ENCODE results near the gene KANTR. TPM values are rescaled to one million over a fixed set of nuclear protein-coding genes. Genes with fewer than 3 reads are reported as not detected.

The KANTR gene
- total RNA-seq, 1 experiment from 2014 or later = 9.7 TPM

GRCh38 chrX:53155512-53156206 lies 61.7 kb downstream of the KANTR start:
- TF ChIP-seq EZH2 (IDR thresholded peaks at IDR 0.05; ENCODE audit: low read length, unreplicated experiment) (no peak), EZH2phosphoT487 (IDR thresholded peaks at IDR 0.05; ENCODE audit: borderline replicate concordance, low read length) (no peak), CTCF (conservative IDR thresholded peaks at IDR 0.05; ENCODE audit: low read depth, low read length) (no peak)
- H2AFZ ChIP-seq (ENCODE audit: low read length) = no peak overlapping the region
- ChIA-PET CTCF (no interaction called here), POLR2A (ENCODE audit: unreplicated experiment) (no interaction called here)
- no peaks in the 10 kb centered on the region for H3K9me2 ChIP-seq (replicated peaks; ENCODE audit: low read length)
- no TSS peak for BruUV-seq (replicated peaks)
- no peaks in the 10 kb centered on the region for H3K27me3 ChIP-seq (ENCODE audit: low read length)
- no peaks in the 10 kb centered on the region for H3F3A ChIP-seq (ENCODE audit: low read length, unreplicated experiment)
- ATAC-seq = no peak
- H4K20me1 ChIP-seq (ENCODE audit: low read length) = no peaks in the 10 kb centered on the region
- H3K9me3 ChIP-seq (ENCODE audit: low read length) = no peaks in the 10 kb centered on the region
- no peak for DNase-seq
- no peak overlapping the region for H3K4me2 ChIP-seq (ENCODE audit: low read length)
- no peaks in the 10 kb centered on the region for H3K79me2 ChIP-seq (ENCODE audit: low read length)
- H3K27ac ChIP-seq (ENCODE audit: low read length) = no peak overlapping the region
- H3K4me1 ChIP-seq (ENCODE audit: insufficient read depth, low read length) = no peaks in the 10 kb centered on the region
- intact Hi-C loops (cut with micrococcal nuclease) = no loop called here
- no peak overlapping the region for H3K4me3 ChIP-seq (ENCODE audit: low read length)
- H3K36me3 ChIP-seq (ENCODE audit: low read depth, low read length) = no peaks in the 10 kb centered on the region
- no peak overlapping the region for H3K9ac ChIP-seq (ENCODE audit: low read length)

DNA sequence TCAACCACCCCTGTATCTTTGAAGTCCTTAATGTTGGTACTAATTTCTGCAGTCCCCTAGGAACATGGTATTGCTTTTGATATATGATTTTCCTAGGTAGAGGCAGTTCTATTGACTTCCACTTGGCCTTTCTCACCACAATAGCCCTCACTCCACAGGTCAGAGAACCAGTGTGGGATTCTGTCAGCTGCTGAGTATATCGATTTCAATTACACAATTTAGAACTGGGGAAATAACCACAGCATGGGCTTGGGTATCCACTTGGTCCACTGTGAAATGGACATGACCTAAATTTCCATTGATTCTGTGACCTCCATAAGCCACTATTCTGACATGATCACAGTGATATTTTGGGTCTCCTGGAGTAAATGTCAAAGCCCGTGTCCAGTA lies 62.3 kb downstream of the KANTR start:
- TF ChIP-seq EZH2 (IDR thresholded peaks at IDR 0.05; ENCODE audit: low read length, unreplicated experiment) (no peak), CTCF (conservative IDR thresholded peaks at IDR 0.05; ENCODE audit: low read depth, low read length) (no peak), EZH2phosphoT487 (IDR thresholded peaks at IDR 0.05; ENCODE audit: borderline replicate concordance, low read length) (no peak)
- ATAC-seq (no peak), DNase-seq (no peak)
- Histone ChIP-seq H3K9me3 (ENCODE audit: low read length) (no peaks in the 10 kb centered on the region), H3F3A (ENCODE audit: low read length, unreplicated experiment) (no peaks in the 10 kb centered on the region), H3K27me3 (ENCODE audit: low read length) (no peaks in the 10 kb centered on the region), H3K27ac (ENCODE audit: low read length) (no peak overlapping the region), H2AFZ (ENCODE audit: low read length) (no peak overlapping the region), H3K9ac (ENCODE audit: low read length) (no peak overlapping the region), H3K4me1 (ENCODE audit: insufficient read depth, low read length) (no peaks in the 10 kb centered on the region), H3K4me3 (ENCODE audit: low read length) (no peak overlapping the region), H3K9me2 (replicated peaks; ENCODE audit: low read length) (no peaks in the 10 kb centered on the region), H3K79me2 (ENCODE audit: low read length) (no peaks in the 10 kb centered on the region), H4K20me1 (ENCODE audit: low read length) (no peaks in the 10 kb centered on the region), H3K36me3 (ENCODE audit: low read depth, low read length) (no peaks in the 10 kb centered on the region), H3K4me2 (ENCODE audit: low read length) (no peak overlapping the region)
- CTCF ChIA-PET = no interaction called here
- intact Hi-C loops (cut with micrococcal nuclease) = no loop called here
- no TSS peak for BruUV-seq (replicated peaks)
- POLR2A ChIA-PET (ENCODE audit: unreplicated experiment) = no interaction called here

GRCh38 chrX:53159184-53159583 lies 65.2 kb downstream of the KANTR start:
- CTCF ChIA-PET = no interaction called here
- no peak for DNase-seq
- Histone ChIP-seq H3K36me3 (ENCODE audit: low read depth, low read length) (no peaks in the 10 kb centered on the region), H3K4me1 (ENCODE audit: insufficient read depth, low read length) (no peaks in the 10 kb centered on the region), H2AFZ (ENCODE audit: low read length) (no peak overlapping the region), H4K20me1 (ENCODE audit: low read length) (no peaks in the 10 kb centered on the region), H3K9me2 (replicated peaks; ENCODE audit: low read length) (no peaks in the 10 kb centered on the region), H3K4me2 (ENCODE audit: low read length) (no peak overlapping the region), H3K27me3 (ENCODE audit: low read length) (no peaks in the 10 kb centered on the region), H3K79me2 (ENCODE audit: low read length) (no peaks in the 10 kb centered on the region), H3K4me3 (ENCODE audit: low read length) (no peak overlapping the region), H3K9me3 (ENCODE audit: low read length) (no peaks in the 10 kb centered on the region), H3K27ac (ENCODE audit: low read length) (no peak overlapping the region), H3K9ac (ENCODE audit: low read length) (no peak overlapping the region), H3F3A (ENCODE audit: low read length, unreplicated experiment) (no peaks in the 10 kb centered on the region)
- intact Hi-C loops (cut with micrococcal nuclease) = no loop called here
- no TSS peak for BruUV-seq (replicated peaks)
- no peak for TF ChIP-seq CTCF (conservative IDR thresholded peaks at IDR 0.05; ENCODE audit: low read depth, low read length)
- no peak for TF ChIP-seq EZH2 (IDR thresholded peaks at IDR 0.05; ENCODE audit: low read length, unreplicated experiment)
- TF ChIP-seq EZH2phosphoT487 (IDR thresholded peaks at IDR 0.05; ENCODE audit: borderline replicate concordance, low read length) = no peak
- POLR2A ChIA-PET (ENCODE audit: unreplicated experiment) = no interaction called here
- ATAC-seq = no peak

Data from PC-3 (cell line).